ENCODE data around the gene COX6A1.

DNA sequence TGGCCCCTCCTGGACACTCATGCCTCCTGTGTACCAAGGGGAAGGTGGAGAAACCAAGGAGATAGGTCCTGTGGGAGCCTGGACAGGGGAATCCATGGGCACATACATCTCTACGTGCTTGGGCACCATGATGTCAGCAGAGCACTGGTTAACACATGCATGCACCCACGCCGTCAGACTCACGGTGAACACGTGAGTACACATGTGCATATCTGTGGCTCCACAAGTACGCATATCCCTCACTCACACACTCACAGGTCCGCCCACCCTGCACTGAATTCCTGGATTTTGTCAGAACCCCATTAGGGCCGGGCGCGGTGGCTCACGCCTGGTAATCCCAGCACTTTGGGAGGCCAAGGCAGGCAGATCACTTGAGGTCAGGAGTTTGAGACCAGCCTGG is 29.1 kb upstream of the COX6A1 start:
- no peak for TF ChIP-seq EZH2 (IDR thresholded peaks at IDR 0.05; ENCODE audit: insufficient read depth, low read length)
- TF ChIP-seq CTCF (IDR thresholded peaks at IDR 0.05; ENCODE audit: insufficient read depth, low read depth, low read length) = no peak
